K562 (cell line): ENCODE results near the gene CCDC97. TPM values are rescaled to one million over a fixed set of nuclear protein-coding genes. Genes with fewer than 3 reads are reported as not detected.

Source experiments
- ATF2 ChIP-seq: sonication (generic); formaldehyde crosslinking; IDR thresholded peaks from 2 replicates; pipeline ENCODE4 v1.8.1; 2022; ENCODE audit warnings: missing genetic modification reagents
- BHLHE40 ChIP-seq: IDR thresholded peaks from 2 replicates; pipeline ENCODE4 v1.6.1; 2011; ENCODE audit warnings: low read length, improper control_type of control experiment
- CHD1 ChIP-seq: fragments of 200-600 bp; sonication (generic); IDR thresholded peaks from one replicate; pipeline ENCODE4 v1.6.1; 2012; ENCODE audit warnings: mild to moderate bottlenecking, moderate library complexity, low read length, inconsistent platforms
- ELF1 ChIP-seq: fragments of 200-800 bp; sonication (Bioruptor generic); IDR thresholded peaks from 2 replicates; pipeline ENCODE4 v1.6.1; 2016; ENCODE audit warnings: missing genetic modification characterization, missing compliant biosample characterization
- FIP1L1 ChIP-seq: fragments of 200-400 bp; formaldehyde crosslinking; IDR thresholded peaks from 2 replicates; pipeline ENCODE4 v1.6.1; 2018; ENCODE audit warnings: mild to moderate bottlenecking, low read depth, low read length; ENCODE audit not compliant: poor library complexity, severe bottlenecking
- HNRNPUL1 ChIP-seq: fragments of 200-400 bp; formaldehyde crosslinking; IDR thresholded peaks from 2 replicates; pipeline ENCODE4 v1.6.1; 2017; ENCODE audit warnings: low read length
- ILK ChIP-seq: fragments of 450-650 bp; IDR thresholded peaks from 2 replicates; pipeline ENCODE4 v1.6.1; 2016; ENCODE audit warnings: missing genetic modification characterization, low read depth, mild to moderate bottlenecking, missing compliant biosample characterization, moderate library complexity, borderline replicate concordance
- NFE2L1 ChIP-seq: fragments of 450-650 bp; IDR thresholded peaks from 2 replicates; pipeline ENCODE4 v1.6.1; 2016; ENCODE audit warnings: missing genetic modification characterization, low read depth, mild to moderate bottlenecking, missing compliant biosample characterization, moderate library complexity, borderline replicate concordance
- SMAD3 ChIP-seq: fragments of 450-650 bp; formaldehyde crosslinking; conservative IDR thresholded peaks from 2 replicates; pipeline ENCODE4 v1.4.0; 2020; ENCODE audit warnings: mild to moderate bottlenecking
- ZNF24 ChIP-seq: fragments of 450-650 bp; IDR thresholded peaks from 2 replicates; pipeline ENCODE4 v1.6.1; 2016
- ZNF407 ChIP-seq: fragments of 450-650 bp; IDR thresholded peaks from 2 replicates; pipeline ENCODE4 v1.6.1; 2016; ENCODE audit warnings: low read depth
- ZNF445 ChIP-seq: fragments of 250-450 bp; sonication (Bioruptor Pico); IDR thresholded peaks from 2 replicates; pipeline ENCODE4 v1.4.0; 2020; ENCODE audit warnings: low read depth, mild to moderate bottlenecking, moderate library complexity
- ZNF76 ChIP-seq: fragments of 250-450 bp; sonication (Bioruptor Pico); IDR thresholded peaks from 2 replicates; pipeline ENCODE4 v1.4.0; 2020; ENCODE audit warnings: mild to moderate bottlenecking, moderate library complexity, borderline replicate concordance
- polyA plus RNA-seq, 8 experiments: library from polyadenylated mRNA; depleted of rRNA in 4 of 8; stranded (reverse) in 5 of 8; unstranded in 3 of 8; fragments of >200 nt; fragmentation: Nextera tagmentation in 2 of 8; fragmentation: Illumina TruSeq in 1 of 8; extraction: Ambion mirVana in 2 of 8; extraction: Trizol in 1 of 8; gene quantifications; 2 replicates each; pipeline versions ENCODE4 v1.2.1 to v1.2.3, GENCODE V29; 2011 to 2014; ENCODE audit warnings: inconsistent platforms in 1 of 8, missing spikeins in 1 of 8
- total RNA-seq, 7 experiments: library from RNA; depleted of rRNA in 6 of 7; stranded (reverse); fragments of >200 nt in 6 of 7; fragmentation: Illumina TruSeq in 2 of 7; extraction: Trizol in 2 of 7; gene quantifications; 2 replicates each; pipeline versions ENCODE4 v1.2.1 to v1.2.3, GENCODE V29; 2011 to 2021; ENCODE audit warnings: low replicate concordance in 1 of 7
- TF ChIP-seq, protein P1 (sequence below): fragments of 250-450 bp; sonication (Bioruptor Pico); IDR thresholded peaks from 2 replicates; pipeline ENCODE4 v1.5.0; 2021; ENCODE audit warnings: mild to moderate bottlenecking, borderline replicate concordance

Gene CCDC97
- total and polyA plus RNA-seq, 9 of the 15 experiments (the other 6 are each of a cell fraction or from before 2014, with no cell fraction given) = 0.60 to 16.5 (median 7.0) TPM

DNA sequence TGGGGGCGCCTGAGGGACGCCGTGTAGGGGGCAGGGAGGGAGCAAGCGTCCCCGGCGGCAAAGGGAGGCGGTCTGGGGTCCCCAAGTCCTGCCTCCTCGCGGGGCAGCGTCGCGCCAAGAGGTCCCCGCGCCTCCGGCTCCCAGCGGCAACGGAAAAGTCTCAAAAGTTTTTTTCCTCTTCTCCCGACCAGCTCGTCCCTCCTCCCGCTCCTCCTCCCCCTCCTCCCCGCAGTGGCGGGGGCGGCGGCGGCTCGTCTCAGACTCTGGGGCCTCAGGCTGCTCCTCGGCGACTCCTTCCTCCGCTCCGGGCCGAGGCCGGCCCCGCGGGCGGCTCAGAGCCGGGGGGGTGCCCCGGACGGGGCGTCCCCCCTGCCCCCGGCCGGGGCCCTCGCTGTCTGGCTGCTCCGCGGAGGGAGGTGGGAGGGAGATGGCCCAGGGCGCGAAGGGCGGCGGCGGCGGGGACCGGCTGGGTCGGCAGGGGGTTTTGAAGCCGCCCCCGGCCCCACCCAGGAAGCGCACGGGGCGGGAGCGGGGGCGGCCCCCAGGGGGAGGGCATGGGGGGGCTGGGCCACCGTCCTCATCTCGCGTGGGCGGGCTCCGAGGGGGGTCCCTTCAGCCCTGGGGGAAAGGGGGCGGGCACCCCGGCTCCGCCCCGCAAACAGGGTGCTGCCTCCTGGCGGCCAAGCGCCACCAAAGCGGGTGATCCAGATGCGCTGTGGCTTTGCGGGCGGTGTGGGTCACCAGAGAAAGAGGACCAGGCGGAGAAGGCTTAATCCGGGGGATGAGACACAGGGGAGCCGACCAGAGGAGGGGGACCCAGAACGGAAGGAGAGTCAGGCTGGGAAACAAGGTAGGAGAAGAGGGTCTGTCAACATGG lies 43.7 kb downstream of the CCDC97 start, which contains the start of gene TGFB1 (continued):
- TF ChIP-seq ZNF407 = no peak
- peak; percentile 57 for TF ChIP-seq FIP1L1
- no peak; the same call in 1 of the 2 replicates for TF ChIP-seq ZNF76 (CRISPR knock-in tag)
- TF ChIP-seq CHD1 = no peak
- no peak for TF ChIP-seq ATF2 (CRISPR knock-in tag)
- no peak for TF ChIP-seq SMAD3 (CRISPR knock-in tag)
- no peak; the same call in 1 of the 2 replicates for TF ChIP-seq BHLHE40
- no peak for TF ChIP-seq NFE2L1 (tag)
- TF ChIP-seq, protein P1, sequence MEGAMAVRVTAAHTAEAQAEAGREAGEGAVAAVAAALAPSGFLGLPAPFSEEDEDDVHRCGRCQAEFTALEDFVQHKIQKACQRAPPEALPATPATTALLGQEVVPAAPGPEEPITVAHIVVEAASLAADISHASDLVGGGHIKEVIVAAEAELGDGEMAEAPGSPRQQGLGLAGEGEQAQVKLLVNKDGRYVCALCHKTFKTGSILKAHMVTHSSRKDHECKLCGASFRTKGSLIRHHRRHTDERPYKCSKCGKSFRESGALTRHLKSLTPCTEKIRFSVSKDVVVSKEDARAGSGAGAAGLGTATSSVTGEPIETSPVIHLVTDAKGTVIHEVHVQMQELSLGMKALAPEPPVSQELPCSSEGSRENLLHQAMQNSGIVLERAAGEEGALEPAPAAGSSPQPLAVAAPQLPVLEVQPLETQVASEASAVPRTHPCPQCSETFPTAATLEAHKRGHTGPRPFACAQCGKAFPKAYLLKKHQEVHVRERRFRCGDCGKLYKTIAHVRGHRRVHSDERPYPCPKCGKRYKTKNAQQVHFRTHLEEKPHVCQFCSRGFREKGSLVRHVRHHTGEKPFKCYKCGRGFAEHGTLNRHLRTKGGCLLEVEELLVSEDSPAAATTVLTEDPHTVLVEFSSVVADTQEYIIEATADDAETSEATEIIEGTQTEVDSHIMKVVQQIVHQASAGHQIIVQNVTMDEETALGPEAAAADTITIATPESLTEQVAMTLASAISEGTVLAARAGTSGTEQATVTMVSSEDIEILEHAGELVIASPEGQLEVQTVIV (CRISPR knock-in tag) = no peak
- TF ChIP-seq ZNF445 = no peak
- TF ChIP-seq ELF1 (tag) = peak; percentile 71
- TF ChIP-seq HNRNPUL1 = no peak
- TF ChIP-seq ZNF24 = no peak
- TF ChIP-seq ILK (tag) = no peak
